Spleen (tissue), 7 donors: ENCODE measurements around the gene DIDO1.

Experiments
- CTCF ChIP-seq, 11 experiments: fragments of 200-600 bp in 7 of 11; fragments of 450-650 bp in 4 of 11; sonication (generic) in 4 of 11; IDR thresholded peaks in 8 of 11; conservative IDR thresholded peaks in 3 of 11; 1 replicate in 7 of 11; 2 replicates in 4 of 11; pipeline versions ENCODE4 v1.4.0 to v1.8.0; 2016 to 2021; ENCODE audit warnings: antibody characterized with exemption in 11 of 11, inconsistent platforms in 4 of 11, mild to moderate bottlenecking in 1 of 11
- POLR2A ChIP-seq, 3 donors: fragments of 450-650 bp; IDR thresholded peaks; one replicate each; pipeline ENCODE4 v1.5.1; 2017; ENCODE audit warnings: antibody characterized with exemption in 3 of 3, mild to moderate bottlenecking in 1 of 3
- POLR2AphosphoS5 ChIP-seq, 3 donors: sonication (generic); formaldehyde crosslinking; IDR thresholded peaks; one replicate each; pipeline ENCODE4 v1.5.1; 2017; ENCODE audit warnings: antibody characterized with exemption in 3 of 3
- donor health status: DM: no; HTN: no; CAD: no; lungs with moderate emphysema.
- donor health status: DM: no; HTN: no; CAD: no.
- donor health status: DM: no; HTN: no; CAD: no.

GRCh38 chr20:62967149-62967501 lies 40.8 kb upstream of the DIDO1 start:
- TF ChIP-seq POLR2A (IDR thresholded peaks at IDR 0.05), result no peak
- no peak for TF ChIP-seq CTCF (IDR thresholded peaks at IDR 0.05 in 8 of 11, conservative IDR thresholded peaks at IDR 0.05 in 3 of 11)
- no peak for TF ChIP-seq POLR2AphosphoS5 (IDR thresholded peaks at IDR 0.05)
